WTC11 (cell line): ENCODE measurements around the gene SNRPB2. TPM values are rescaled to one million over a fixed set of nuclear protein-coding genes. Genes with fewer than 3 reads are reported as not detected.

Source experiments
- ATAC-seq: fragments of 200-7000 bp; cut with Tn5 transposase; 2 replicates; pipeline ENCODE4 v1.10.0; 2021; ENCODE audit warnings: mild to moderate bottlenecking, moderate library complexity
- CTCF ChIA-PET: fragments of 300-600 bp; sonication (Branson Sonifier 250); formaldehyde crosslinking; loops from one replicate; lab custom pipeline; 2021; ENCODE audit warnings: antibody characterized with exemption; lab: Charles Lee
- POLR2A ChIA-PET: fragments of 350-600 bp; sonication (Branson Sonifier 250); formaldehyde crosslinking; loops from one replicate; lab custom pipeline; 2021; ENCODE audit warnings: antibody characterized with exemption; lab: Charles Lee
- DNase-seq: peaks from one replicate; pipeline ENCODE4 v3.0.0; 2021; ENCODE audit warnings: low spot score
- H3K27ac Mint-ChIP-seq: 2 replicates; pipeline ENCODE4 v1.8.0; 2021; ENCODE audit warnings: mixed read lengths
- H3K27me3 Mint-ChIP-seq: 2 replicates; pipeline ENCODE4 v1.8.0; 2021; ENCODE audit warnings: low read depth, mild to moderate bottlenecking, moderate library complexity, mixed read lengths
- H3K36me3 Mint-ChIP-seq: 2 replicates; pipeline ENCODE4 v1.8.0; 2021; ENCODE audit warnings: mixed read lengths
- H3K4me1 Mint-ChIP-seq: 2 replicates; pipeline ENCODE4 v1.8.0; 2022; ENCODE audit warnings: mixed read lengths
- H3K4me3 Mint-ChIP-seq: 2 replicates; pipeline ENCODE4 v1.8.0; 2021; ENCODE audit warnings: mild to moderate bottlenecking, moderate library complexity, mixed read lengths
- H3K9me3 Mint-ChIP-seq: 2 replicates; pipeline ENCODE4 v1.8.0; 2021; ENCODE audit warnings: mixed read lengths
- ATF6 ChIP-seq: sonication (generic); formaldehyde crosslinking; IDR thresholded peaks from 2 replicates; pipeline ENCODE4 v1.8.1; 2023; ENCODE audit warnings: mild to moderate bottlenecking, missing genetic modification reagents
- MAX ChIP-seq: sonication (generic); formaldehyde crosslinking; IDR thresholded peaks from 2 replicates; pipeline ENCODE4 v1.8.0; 2022; ENCODE audit warnings: mild to moderate bottlenecking, missing genetic modification reagents
- USF1 ChIP-seq: sonication (generic); formaldehyde crosslinking; IDR thresholded peaks from 2 replicates; pipeline ENCODE4 v1.8.0; 2022; ENCODE audit warnings: mild to moderate bottlenecking, missing genetic modification reagents
- ZNF532 ChIP-seq: fragments of 250-450 bp; sonication (Bioruptor Pico); IDR thresholded peaks from 2 replicates; pipeline ENCODE4 v1.9.0; 2021; ENCODE audit warnings: mild to moderate bottlenecking, borderline replicate concordance
- total RNA-seq: library from RNA; stranded (reverse); gene quantifications from 3 replicates; pipeline ENCODE4 v1.2.3, GENCODE V29; 2021
- TF ChIP-seq, protein P1 (sequence below): fragments of 250-450 bp; sonication (Bioruptor Pico); IDR thresholded peaks from 2 replicates; pipeline ENCODE4 v1.9.0; 2021; ENCODE audit warnings: mild to moderate bottlenecking
- TF ChIP-seq, protein P2 (sequence below): sonication (generic); formaldehyde crosslinking; IDR thresholded peaks from 2 replicates; pipeline ENCODE4 v1.8.1; 2023; ENCODE audit warnings: mild to moderate bottlenecking, moderate library complexity, missing genetic modification reagents

Gene SNRPB2
- total RNA-seq, 1 experiment from 2014 or later: 88.3 TPM

GRCh38 chr20:16693278-16693677, 36.5 kb upstream of the SNRPB2 start:
- POLR2A ChIA-PET: no interaction called here
- CTCF ChIA-PET: no interaction called here
- H3K4me1 Mint-ChIP-seq: no peaks in the 10 kb centered on the region

More at GRCh38 chr20:16693278-16693677, 36.5 kb upstream of the SNRPB2 start:
- H3K36me3 Mint-ChIP-seq: no peaks in the 10 kb centered on the region
- DNase-seq (no peak), ATAC-seq (no peak)
- no peaks in the 10 kb centered on the region for H3K27me3 Mint-ChIP-seq
- H3K27ac Mint-ChIP-seq: no peak overlapping the region
- TF ChIP-seq, protein P1, sequence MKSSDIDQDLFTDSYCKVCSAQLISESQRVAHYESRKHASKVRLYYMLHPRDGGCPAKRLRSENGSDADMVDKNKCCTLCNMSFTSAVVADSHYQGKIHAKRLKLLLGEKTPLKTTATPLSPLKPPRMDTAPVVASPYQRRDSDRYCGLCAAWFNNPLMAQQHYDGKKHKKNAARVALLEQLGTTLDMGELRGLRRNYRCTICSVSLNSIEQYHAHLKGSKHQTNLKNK (CRISPR knock-in tag): no peak
- no peak for TF ChIP-seq USF1 (CRISPR knock-in tag)
- TF ChIP-seq, protein P2, sequence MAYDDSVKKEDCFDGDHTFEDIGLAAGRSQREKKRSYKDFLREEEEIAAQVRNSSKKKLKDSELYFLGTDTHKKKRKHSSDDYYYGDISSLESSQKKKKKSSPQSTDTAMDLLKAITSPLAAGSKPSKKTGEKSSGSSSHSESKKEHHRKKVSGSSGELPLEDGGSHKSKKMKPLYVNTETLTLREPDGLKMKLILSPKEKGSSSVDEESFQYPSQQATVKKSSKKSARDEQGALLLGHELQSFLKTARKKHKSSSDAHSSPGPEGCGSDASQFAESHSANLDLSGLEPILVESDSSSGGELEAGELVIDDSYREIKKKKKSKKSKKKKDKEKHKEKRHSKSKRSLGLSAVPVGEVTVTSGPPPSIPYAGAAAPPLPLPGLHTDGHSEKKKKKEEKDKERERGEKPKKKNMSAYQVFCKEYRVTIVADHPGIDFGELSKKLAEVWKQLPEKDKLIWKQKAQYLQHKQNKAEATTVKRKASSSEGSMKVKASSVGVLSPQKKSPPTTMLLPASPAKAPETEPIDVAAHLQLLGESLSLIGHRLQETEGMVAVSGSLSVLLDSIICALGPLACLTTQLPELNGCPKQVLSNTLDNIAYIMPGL (CRISPR knock-in tag): no peak
- no peak for TF ChIP-seq MAX
- no peak for TF ChIP-seq ZNF532
- no peak for TF ChIP-seq ATF6 (CRISPR knock-in tag)
- no peak overlapping the region for H3K4me3 Mint-ChIP-seq
- H3K9me3 Mint-ChIP-seq: no peaks in the 10 kb centered on the region
